Skin epidermis (tissue), 12 donors: ENCODE measurements around the gene HTR5A.
"Not testable (repeated sequence)": the region's sequence is repeated elsewhere in the genome, so short reads cannot be mapped to it uniquely, and the experiment has no call there.

Source experiments
- H3K27ac ChIP-seq, 21 experiments: fragments of 200-600 bp; sonication (generic) in 11 of 21; one replicate each; pipeline ENCODE4 v1.5.0; 2020; ENCODE audit warnings: mild to moderate bottlenecking in 3 of 21, inconsistent platforms in 2 of 21, moderate library complexity in 2 of 21
- H3K4me3 ChIP-seq, 7 experiments: fragments of 200-600 bp; sonication (generic) in 2 of 7; one replicate each; pipeline ENCODE4 v1.5.0; 2020; ENCODE audit warnings: inconsistent platforms in 2 of 7, mild to moderate bottlenecking in 2 of 7, moderate library complexity in 1 of 7

HTR5A gene

DNA sequence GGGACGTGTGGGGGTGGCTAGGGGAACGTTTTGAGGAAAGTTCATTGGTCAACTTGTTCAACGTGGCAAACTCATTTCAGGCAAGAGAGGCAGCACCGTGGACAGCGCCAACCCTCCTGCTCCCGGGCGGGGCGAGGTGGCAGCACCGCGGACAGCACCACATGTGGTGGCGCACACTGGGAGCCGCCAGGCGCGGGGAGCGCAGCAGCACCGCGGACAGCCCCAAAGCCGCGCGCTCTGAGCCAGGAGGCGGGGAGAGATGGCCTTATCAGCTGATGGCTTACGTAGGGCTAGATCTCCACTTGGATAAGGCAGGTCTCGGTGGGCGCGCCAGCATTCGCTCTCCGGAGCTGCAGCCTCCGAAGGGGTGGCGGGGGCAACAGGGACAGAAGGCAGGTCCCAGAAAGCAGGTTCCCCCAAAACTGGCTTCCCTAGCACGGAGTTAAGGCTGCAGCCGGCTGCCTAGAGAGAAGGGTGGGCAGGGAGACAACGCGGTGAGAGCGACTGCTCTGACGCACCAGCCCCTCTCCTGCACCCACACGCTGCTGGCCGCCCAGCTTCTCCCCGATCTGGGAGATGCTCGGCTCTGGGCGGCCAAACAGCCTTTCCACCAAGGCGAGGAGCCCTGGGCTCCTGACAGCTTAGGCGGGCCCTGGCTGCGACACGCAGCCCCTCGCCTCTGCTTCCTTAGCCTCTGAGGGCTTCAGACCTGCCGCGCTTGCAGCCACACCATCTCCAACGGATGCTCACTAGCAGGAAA is at the start of gene HTR5A:
TSS of gene HTR5A (plus strand) at position 333 of the 760 bp plus-strand sequence. CDS start 576 bp downstream, outside the sequence.
- no peak within 1 kb of the TSS for H3K4me3 ChIP-seq
- no peak within 1 kb of the TSS for H3K27ac ChIP-seq

DNA sequence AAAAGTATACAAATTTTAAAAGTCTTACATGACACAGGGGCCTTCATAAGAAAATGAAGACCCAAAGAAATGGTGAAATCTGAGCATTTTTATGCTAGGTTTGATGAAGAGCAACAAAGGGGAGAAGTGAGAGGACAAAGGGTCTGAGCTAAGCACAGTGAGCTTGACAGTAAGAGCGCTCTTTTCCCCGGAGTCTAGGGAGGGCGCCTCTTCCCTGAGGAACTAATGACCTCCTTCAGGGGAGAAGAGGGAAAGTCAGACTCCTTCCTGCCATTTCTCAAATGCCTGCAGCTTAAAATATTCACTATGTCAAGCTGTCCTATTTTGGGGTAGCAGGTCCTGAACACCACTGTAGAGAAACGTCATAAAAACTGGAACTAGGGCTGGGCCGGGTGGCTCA is 49.1 kb upstream of the HTR5A start:
- H3K4me3 ChIP-seq, result no peak overlapping the region
- H3K27ac ChIP-seq, result no peak overlapping the region

DNA sequence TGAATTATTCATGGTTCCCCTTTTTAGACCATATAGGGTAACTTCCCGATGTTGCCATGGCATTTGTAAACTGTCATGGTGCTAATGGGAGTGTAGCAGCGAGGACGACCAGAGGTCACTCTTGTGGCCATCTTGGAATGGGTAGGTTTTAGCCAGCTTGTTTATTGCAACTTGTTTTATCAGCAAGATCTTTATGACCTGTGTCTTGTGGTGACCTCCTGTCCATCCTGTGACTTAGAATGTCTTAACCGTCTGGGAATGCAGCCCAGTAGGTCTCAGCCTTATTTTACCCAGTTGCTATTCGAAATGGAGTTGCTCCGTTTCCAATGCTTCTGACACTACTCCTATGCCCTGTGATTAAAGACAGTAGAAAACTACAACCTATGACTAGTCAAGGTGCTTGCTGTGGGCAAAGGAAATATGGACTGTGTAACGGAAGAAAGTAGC is 48.4 kb upstream of the HTR5A start:
- no peak overlapping the region for H3K4me3 ChIP-seq

DNA sequence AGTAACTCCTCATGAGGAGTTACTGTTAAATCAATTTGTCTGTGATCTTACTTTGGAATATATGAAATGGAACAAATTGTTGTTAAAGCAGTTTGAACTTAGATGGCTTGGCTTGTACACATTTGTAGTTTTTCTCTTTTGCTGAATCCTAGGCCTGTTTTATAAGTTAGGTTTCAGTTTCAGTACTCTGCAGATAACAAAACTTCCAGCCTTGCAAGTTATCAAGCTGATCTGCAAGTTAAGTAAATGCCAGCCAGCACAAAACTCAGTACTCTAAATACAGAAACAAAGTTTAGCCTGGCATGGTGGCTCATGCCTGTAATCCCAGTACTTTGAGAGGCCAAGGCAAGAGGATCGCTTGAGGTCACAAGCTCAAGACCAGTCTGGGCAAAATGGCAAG is 42.2 kb upstream of the HTR5A start:
- Histone ChIP-seq H3K27ac (no peak overlapping the region), H3K4me3 (no peak overlapping the region)

More for the DNA sequence above, 48.4 kb upstream of the HTR5A start:
- no peak overlapping the region for H3K27ac ChIP-seq

DNA sequence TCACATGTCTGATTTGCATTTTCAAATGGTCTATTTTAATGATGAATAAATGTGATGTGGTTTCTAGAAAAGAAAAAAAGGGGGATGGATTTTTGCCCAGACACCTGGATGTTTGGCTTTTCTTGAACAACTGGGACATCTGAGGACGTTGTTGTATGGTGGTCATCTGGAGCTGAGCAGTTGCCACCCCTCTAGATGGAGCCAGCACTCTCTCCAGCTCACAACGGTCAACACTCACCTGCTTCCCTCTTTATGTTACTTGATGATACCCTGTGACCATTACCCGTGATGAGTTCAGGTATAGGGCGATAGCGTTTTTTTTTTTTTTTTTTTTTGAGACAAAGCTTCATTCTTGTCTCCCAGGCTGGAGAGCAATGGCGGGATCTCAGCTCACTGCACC is 37.1 kb upstream of the HTR5A start:
- H3K27ac ChIP-seq, result no peak overlapping the region
- no peak overlapping the region for H3K4me3 ChIP-seq

DNA sequence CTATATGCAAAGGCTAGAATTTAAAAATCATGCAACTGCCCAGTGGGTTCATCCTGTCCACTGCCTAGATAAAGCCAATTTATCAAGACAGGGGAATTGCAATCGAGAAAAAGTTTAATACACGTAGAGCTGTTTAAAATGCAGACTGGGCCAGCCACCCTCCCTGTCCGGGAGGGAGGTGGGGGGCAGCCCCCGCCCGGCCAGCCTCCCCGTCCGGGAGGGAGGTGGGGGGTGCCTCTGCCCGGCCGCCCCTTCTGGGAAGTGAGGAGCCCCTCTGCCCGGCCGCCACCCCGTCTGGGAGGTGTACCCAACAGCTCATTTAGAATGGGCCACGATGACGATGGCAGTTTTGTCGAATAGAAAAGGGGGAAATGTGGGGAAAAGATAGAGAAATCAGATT is 35.6 kb upstream of the HTR5A start:
- not testable (repeated sequence) for H3K4me3 ChIP-seq

DNA sequence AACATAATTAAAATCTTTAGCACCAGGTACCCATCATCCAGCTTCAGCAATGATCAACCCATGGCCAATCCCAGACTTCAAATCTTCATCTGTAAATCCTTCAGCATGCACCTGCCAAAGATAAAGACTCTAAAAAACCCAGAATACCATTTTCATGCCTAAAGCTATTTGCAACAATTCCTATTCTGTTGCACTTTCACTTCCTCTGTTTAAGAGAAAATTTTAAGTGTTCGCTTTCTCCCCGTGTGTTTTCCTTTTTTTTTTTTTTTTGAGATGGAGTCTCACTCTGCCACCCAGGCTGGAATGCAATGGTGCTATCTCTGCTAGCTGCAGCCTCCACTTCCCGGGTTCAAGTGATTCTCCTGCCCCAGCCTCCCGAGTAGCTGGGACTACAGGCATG is 31.8 kb upstream of the HTR5A start:
- Histone ChIP-seq H3K27ac (no peak overlapping the region), H3K4me3 (no peak overlapping the region)

More for the DNA sequence above, 35.6 kb upstream of the HTR5A start:
- not testable (repeated sequence) for H3K27ac ChIP-seq

DNA sequence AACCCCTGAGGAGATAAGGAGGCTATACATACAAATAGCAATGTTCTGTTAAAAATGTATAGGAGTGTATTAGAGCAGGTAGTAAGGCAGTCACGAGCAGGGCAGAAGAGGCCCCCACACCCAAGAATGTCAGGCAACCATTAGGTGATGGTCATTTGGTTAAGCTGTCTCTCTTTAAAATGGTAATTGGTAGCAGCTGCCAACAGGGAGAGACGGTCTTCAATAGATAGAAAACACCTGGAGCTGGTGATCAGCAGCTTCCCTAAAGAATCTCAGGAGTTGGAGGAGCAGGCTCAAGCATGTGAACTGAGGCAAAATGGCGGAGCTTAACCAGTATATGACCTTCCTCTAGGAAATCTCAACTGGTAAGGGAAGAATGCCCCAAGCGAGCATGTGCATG is 26.4 kb upstream of the HTR5A start:
- H3K27ac ChIP-seq, result no peak overlapping the region
- no peak overlapping the region for H3K4me3 ChIP-seq

DNA sequence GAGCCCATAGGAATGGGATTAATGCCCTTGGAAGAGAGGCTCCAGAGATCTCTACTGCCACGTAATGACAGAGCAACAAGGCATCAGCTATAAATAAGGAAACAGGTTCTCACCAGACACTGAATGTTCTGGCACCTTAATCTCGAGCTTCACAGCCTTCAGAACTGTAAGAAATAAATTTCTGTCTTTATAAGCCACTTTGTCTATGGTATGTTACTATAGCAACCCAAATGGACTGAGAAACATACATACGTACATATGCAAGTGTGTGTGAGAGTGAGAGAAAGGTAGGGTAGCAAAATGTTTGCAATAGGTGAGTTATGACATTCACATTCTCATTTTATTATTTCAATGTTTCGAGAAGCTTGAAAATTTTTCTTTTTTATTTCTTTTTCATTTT is 22.1 kb upstream of the HTR5A start:
- H3K27ac ChIP-seq, result no peak overlapping the region
- H3K4me3 ChIP-seq, result no peak overlapping the region

DNA sequence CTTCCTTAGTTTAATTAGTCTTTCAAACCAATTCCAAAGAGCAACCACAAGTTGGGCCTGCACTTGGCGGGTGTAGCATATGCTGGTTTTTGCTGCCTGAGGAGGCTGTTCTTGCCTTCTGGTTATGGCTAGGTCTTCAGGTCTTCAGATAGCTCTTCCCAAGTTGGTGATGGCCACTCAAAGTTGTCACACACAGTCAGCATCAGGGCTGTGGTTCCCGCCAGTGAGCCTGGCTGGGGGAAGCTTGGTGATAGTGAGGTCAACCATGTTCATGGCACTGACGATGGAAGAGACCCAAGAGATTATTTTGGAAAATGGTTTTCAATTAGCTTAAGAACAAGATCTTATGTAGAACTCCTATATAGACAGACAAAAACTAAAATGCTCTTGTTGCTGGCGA is 18.8 kb upstream of the HTR5A start:
- Histone ChIP-seq H3K4me3 (no peak overlapping the region), H3K27ac (no peak overlapping the region)

DNA sequence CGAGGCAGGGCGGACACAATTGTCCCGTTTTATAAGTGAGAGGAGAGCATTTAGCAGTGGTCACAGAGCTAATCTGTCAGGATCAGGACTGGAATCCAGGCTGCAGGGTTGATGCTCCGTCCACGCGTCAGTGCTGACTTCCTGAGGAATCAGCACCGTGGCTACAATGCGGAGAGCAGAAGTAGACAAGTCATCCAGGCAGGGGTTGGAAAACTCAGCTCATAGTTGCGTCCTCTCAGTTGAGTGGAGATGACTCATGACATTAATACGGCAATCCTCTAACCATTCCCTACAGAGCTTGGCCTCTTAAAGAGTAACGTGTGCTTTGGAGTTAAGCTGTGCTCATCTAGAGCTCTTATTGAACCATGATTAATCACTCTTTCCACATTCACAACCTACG is 17.1 kb upstream of the HTR5A start:
- no peak overlapping the region for H3K4me3 ChIP-seq
- no peak overlapping the region for H3K27ac ChIP-seq

DNA sequence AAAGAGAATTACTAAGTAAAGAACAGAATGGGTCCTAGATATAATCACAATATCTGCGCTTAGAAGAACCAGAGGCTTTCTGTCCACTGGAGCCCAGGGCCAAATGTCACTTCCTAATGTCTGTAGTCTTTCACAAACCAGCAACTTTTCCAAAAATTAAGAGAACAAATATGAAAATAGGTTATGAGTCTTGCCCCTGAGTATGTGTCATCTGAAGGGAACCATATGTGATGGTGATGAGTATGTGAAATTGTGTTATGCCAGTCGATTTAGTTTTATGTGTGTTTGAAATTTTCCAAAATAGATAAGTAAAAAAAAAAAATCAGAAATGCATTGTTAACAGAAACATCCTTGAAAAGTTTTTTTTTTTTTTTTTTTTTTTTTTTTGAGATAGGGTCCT is 15.4 kb upstream of the HTR5A start:
- Histone ChIP-seq H3K27ac (no peak overlapping the region), H3K4me3 (no peak overlapping the region)

DNA sequence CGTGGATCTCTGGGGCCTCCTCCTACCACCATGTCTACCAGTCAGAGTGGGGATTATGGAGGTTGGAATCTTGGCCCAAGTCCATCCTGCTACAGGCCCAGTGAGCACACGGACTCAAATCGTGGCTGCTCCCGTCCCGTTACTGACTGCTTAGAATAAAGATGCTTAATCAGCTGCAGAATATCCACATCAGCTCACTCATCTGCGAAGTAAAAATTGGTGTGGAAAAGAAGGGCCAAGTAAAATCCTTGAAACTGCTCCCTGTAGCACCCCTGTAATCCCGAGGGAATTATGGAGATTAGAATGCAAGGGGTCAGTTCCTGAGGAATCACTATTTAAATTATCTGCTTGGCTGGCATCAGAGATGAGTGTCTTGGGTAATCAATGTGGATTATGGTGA is 13.0 kb upstream of the HTR5A start:
- no peak overlapping the region for H3K4me3 ChIP-seq
- H3K27ac ChIP-seq, result no peak overlapping the region

DNA sequence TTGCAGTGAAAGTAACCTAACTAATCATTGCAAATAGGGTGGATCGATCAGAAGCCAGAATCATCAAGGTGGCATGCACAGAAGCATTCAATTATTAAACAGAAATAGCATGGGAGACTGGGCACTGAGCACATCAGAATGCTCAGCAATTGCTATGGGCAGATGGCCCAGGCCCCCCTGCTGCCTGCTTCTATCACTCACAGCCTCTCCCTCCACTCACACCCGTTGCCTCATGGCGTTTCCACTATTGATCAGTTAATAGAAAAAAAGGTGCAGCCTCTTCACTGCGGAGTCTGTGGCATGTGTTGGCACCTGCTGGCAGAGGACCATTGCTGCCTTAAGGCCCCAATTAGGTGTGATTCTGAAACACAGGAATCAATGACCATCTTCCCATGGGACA is 11.2 kb upstream of the HTR5A start:
- no peak overlapping the region for H3K4me3 ChIP-seq
- H3K27ac ChIP-seq, result no peak overlapping the region

DNA sequence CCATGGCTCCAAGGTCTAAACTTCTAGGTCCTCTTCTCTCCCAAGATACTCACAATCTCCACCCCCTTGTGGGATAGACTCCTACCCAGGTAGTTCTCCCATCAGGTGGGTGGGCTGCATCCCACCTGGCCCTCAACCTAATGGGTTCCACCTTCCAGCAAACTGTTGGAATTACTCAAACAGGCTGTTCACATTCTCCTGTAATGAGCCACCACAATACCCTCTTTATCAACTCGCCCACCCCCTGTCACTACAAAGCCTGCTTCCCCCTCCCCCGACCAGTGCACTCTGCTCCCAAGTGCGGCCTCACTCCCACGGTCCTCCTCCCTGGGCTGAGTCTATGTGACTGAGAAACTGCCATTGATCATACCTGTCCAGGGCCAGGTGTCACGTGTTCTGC is 10.4 kb upstream of the HTR5A start:
- Histone ChIP-seq H3K4me3 (no peak overlapping the region), H3K27ac (no peak overlapping the region)

DNA sequence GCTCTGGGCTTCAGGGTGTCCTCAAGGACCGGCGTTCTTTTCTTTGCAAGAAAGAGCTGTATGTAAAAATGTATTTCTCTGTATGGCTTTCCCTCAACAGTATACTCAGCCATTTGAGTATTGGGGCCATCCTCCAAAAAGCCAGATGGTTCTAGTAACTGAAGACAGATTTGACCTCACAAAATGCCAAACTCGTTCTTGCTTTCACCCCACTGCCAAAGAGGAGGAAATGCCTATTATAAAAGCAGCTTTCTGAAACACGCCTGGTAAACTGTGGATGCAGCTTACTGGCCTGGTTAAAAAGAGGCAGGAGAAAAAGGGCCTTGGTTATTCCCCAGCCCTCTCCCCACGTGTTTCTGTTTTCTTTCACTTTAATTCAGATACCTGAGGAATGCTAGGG is 7.7 kb upstream of the HTR5A start:
- Histone ChIP-seq H3K27ac (no peak overlapping the region), H3K4me3 (no peak overlapping the region)

DNA sequence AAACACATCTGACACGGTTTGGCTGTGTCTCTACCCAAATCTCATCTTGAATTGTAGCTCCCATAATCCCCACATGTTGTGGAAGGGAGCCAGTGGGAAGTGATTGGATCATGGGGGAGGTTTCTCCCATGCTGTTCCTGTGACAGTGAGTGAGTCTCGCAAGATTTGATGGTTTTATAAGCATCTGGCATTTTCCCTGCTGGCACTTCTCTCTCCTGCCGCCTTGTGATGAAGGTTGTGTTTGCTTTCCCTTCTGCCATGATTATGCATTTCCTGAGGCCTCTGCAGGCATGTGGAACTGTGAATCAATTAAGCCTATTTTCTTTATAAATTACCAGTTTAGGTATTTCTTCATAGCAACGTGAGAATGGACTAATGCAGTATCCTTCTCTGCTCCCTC is 5.9 kb upstream of the HTR5A start:
- Histone ChIP-seq H3K4me3 (no peak overlapping the region), H3K27ac (no peak overlapping the region)

DNA sequence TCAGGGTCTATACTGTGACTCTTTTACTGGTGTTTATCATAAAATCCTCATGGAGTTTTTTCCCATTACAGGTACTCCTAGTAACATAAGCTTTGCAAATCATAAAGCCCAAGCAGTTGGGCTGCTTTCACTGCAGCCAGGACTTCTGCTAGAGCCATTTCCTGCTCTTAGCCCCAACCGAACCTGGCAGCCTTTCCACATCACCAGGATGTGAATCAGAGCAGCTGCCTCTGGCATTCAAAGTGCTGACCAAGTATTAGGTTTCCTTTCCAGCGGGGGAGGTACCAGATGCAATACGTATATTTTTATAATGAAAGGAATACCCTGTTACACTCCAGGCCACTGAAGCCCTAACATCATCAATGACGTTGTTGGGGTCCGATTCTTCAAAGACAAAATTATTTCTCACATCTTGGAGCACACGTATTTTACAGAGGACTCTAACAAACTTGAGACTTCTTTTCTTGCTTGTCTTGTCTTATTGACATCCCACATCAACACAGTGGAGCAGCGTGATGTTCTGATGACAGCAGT is 3.6 kb upstream of the HTR5A start:
- no peak overlapping the region for H3K27ac ChIP-seq
- no peak overlapping the region for H3K4me3 ChIP-seq

DNA sequence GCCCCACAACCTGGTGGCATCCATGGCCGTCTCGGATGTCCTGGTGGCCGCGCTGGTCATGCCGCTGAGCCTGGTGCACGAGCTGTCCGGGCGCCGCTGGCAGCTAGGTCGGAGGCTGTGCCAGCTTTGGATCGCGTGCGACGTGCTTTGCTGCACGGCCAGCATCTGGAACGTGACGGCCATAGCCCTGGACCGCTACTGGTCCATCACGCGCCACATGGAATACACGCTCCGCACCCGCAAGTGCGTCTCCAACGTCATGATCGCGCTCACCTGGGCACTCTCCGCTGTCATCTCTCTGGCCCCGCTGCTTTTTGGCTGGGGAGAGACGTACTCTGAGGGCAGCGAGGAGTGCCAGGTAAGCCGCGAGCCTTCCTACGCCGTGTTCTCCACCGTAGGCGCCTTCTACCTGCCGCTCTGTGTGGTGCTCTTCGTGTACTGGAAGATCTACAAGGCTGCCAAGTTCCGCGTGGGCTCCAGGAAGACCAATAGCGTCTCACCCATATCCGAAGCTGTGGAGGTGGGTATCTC is 1.1 kb downstream of the HTR5A start:
- H3K4me3 ChIP-seq, result no peak overlapping the region

DNA sequence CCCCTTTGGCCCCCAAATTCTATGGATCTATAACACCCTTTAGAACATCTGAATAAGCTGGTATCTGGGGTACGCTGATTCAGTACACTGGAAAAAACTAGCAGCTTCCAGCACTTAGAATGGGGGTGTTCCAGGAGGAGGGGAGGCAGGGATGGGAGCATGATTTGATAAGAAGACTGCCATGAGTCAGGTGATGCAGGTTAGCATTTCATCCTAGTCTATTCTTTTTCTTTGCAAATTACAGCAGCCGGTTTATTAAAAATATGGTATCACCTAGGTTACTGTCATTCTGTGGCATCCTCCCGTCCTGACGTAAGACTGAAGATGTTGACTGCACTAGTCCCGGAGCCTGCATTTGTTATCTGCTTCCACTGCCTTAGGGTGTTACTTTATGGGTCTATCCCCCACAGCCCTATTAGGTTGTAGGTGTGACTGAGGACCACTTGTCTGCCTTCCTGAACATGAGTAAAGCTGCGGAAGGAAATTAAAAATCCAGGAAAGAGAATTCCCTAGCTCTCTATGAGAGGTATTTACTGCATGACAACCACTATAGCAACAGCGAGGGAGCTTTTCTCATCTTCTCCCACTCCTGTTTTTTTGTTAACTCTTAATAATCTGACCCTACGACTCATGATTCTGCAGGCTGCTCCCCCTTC is 1.9 kb downstream of the HTR5A start:
- Histone ChIP-seq H3K27ac (no peak overlapping the region), H3K4me3 (no peak overlapping the region)

More for the DNA sequence above, 1.1 kb downstream of the HTR5A start:
- H3K27ac ChIP-seq, result no peak overlapping the region

DNA sequence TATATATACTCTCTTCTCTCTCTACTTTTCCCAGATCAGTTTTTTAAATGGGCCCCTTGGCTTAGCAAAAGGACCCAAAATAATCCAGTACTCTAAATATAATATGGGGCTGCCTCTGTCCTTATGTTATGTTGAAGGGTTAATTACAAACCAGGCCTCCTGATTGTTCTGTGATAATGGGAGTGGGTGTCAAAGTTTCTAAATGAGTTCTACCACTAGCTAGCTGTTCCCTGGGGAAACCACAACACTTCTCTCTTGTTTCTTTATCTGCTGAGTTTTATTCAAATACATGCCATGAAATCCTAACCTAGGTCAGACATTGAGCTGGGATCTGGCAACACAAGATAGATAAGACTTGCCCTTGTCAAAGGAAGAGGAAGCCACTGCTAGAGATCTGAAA is 3.8 kb downstream of the HTR5A start:
- Histone ChIP-seq H3K4me3 (no peak overlapping the region), H3K27ac (no peak overlapping the region)
